Stimulated activated CD8-positive, alpha-beta memory T cell treated with anti-CD3 and anti-CD28 coated beads, Interleukin-7, amount 100 ng/mL, for 1 hour (primary cell): Measurements from ENCODE around the gene TUBB2B.
"Not testable (repeated sequence)": the region's sequence is repeated elsewhere in the genome, so short reads cannot be mapped to it uniquely, and the experiment has no call there.

Source experiments
- DNase-seq, 2 donors: peaks; one replicate each; pipeline ENCODE4 v3.0.0-alpha.2; 2020; ENCODE audit warnings: low read depth in 2 of 2

Gene TUBB2B

DNA sequence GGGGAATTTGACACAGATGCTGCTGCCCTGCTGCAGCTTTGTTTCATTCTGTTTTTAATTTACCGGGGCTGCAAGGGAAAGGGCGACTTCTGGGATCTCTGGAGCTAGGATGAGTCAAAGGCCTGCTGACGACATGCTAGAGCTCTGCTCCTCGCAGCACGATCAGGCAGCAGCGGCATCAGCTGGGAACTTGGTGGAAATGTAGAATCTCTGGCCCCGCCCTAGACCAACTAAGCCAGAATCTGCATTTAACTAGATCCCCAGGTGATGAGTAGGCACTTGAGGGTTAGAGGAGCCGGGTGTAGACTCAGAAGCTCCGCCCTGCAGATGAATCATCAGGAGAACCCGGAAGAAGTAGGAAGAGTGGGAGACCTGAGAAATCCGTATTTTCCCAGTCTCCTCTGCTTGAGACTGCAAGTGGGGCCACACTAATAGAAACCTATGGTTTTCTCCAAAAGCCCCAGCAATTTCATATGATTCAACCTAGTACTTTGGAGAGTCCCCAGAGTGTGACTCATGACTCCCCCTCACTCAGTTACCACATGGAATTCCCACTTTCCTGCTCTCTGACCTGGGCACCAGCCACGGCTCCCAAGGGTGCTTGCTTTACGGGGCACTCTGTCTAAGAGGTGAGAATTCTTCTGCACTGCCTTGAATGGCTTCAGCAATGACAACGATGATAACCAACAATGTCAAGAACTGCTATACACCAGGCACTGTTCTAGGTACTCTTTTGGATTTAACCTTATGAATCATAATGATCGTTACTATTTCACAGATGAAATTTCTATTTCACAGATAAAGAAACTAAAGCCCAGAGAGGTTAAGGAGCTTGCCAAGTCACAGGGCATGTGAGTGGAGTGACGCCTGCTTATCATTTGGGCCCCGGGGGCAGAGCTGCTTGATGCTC is 18.1 kb downstream of the TUBB2B start:
- DNase-seq: no peak

DNA sequence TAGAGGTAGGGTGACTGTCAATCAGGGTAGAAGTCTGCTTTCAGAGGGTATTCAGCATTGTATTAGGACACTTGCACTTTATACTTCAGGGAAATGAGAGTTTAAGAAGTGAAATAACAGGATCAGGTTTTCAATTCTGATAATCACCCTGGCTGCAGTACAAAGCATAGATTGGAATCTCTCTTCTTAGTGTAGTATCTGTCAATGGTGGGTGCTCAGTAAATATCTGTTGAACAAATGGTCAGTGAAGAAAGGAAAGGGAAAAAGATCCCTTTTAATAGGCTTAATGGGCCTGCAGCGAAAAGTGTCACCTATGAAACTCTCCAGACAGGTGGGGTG is 18.7 kb downstream of the TUBB2B start:
- no peak for DNase-seq

GRCh38 chr6:3208098-3208774 is 19.2 kb downstream of the TUBB2B start:
- no peak for DNase-seq

DNA sequence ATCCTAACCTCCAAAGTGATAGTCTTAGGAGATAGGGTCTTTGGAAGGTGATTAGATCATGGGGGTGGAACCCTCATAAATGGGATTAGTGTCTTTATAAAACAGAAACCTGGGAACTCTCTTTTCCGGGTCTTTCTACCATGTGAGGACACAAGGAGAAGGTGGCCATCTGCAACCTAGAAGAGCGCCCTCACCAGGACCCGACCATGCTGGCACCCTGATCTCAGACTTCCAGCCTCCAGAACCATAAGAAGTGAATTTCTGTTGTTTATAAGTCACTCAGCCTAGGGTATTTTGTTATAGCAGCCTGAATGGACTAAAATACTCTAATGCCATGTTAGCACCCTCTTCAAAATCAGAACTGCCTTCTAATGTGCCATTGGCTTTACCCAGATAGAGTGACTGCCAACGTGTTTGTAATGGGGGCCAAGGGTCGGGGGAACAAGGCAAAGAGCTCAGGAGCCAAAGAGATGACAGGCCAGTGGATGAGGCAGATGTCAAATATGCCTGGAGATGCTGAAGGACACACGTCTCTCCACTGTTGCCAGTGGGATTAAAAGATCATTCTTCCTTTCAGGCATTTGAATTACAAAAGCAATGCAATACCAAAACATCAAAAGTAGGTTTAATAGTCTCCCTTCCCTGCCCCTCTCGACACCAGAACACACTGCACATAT is 21.0 kb downstream of the TUBB2B start:
- DNase-seq: no peak

- DNase-seq: no peak
These were observed 21.5 kb downstream of the TUBB2B start for GRCh38 chr6:3205913-3206312.

DNA sequence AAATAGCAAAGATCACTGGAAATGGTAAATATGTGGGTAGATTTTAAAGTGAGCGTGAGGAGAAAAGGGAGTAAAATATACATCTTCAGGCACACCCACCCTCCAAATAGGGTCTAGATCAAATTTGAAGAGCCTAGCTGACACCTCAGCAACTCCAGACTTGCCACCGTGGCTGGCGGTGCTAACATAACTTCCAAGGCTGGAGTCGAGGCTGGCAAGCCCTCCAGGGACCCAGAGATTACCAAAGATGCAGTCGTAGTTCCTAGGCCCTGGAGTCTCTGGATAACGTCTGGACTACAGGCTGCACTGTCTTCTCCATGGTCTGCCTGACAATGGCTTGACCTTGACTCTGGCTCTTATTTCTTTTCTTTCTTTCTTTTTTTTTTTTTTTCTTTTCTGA is 22.5 kb downstream of the TUBB2B start:
- DNase-seq: no peak

- no peak for DNase-seq
These were observed 24.3 kb downstream of the TUBB2B start for GRCh38 chr6:3202999-3203696.

DNA sequence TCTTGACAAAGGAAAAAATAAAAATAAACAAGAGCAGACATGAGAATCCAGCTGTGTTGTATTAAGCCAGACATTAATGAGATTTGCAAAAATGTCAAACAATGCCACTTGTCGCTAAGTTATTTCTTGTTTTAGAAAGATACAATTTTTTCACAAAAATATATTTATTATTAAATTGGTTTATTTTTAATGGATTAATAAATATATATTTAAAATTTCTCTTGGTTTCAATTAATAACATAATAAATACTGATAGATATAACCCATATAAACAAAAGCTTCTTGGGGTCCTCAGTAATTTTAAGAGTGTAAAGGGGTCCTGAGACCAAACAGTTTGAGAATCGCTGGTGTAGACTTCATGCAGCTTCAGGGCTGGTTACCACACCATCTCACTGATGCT is 26.1 kb downstream of the TUBB2B start:
- no peak for DNase-seq

DNA sequence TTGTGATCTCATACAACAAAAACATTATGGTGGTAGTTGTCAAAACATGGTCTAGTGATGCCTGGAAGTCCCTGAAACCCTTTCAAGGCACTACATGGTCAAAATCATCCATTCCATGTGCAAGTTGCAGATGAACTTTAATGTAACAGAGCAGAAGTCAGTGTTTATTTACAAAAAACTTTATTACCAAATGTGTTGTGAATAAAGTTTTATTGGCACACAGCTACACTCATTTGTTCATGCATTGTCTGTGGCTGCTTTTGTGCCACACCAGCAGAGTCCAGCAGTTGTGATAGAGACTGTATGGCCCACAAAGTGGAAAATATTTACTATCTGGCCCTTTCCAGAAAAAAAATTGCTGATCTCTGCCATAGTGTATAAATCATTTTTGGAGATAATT is 26.8 kb downstream of the TUBB2B start:
- DNase-seq: no peak

DNA sequence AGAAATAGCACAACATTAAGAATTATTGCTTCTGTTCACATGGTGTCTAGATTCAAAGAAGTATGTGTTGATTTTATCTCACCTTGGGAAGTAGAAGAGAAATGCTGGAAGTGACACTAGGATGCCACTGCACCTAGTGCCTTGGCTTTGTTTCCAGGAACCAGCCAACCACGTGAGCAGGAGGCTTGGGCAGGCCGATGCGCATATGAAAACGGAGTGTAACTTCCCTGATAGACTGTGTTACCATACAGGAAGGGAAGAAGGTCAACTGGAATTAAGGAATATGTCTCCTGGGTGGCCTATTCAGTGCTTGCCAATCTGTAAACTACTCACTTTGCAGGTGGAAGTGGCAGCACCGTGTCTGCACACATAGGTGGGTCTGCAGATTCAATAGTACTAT is 28.1 kb downstream of the TUBB2B start:
- DNase-seq: no peak

DNA sequence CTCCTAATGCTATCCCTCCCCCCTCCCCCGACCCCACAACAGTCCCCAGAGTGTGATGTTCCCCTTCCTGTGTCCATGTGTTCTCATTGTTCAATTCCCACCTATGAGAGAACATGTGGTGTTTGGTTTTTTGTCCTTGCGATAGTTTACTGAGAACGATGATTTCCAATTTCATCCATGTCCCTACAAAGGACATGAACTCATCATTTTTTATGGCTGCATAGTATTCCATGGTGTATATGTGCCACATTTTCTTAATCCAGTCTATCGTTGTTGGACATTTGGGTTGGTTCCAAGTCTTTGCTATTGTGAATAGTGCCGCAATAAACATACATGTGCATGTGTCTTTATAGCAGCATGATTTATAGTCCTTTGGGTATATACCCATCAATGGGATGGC is 29.7 kb downstream of the TUBB2B start:
- not testable (repeated sequence) for DNase-seq

DNA sequence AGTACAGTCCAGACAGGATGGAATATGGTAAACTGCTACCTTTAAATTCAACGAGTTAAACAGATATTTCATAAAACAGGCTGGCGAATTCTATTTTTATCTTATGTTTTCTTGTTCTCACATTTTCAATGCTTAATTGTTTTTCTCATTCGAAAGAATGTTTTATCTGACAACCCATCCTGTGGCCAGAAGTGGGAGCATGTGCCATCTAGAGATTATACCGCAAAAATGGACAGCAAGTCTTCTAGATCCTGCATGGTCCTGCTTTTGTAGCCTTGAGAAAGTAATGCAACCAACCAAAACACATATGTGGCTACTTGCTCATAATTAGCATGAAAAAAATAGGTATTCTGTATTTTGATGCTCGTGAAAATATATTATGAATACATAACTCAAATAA is 30.7 kb downstream of the TUBB2B start:
- DNase-seq: no peak

DNA sequence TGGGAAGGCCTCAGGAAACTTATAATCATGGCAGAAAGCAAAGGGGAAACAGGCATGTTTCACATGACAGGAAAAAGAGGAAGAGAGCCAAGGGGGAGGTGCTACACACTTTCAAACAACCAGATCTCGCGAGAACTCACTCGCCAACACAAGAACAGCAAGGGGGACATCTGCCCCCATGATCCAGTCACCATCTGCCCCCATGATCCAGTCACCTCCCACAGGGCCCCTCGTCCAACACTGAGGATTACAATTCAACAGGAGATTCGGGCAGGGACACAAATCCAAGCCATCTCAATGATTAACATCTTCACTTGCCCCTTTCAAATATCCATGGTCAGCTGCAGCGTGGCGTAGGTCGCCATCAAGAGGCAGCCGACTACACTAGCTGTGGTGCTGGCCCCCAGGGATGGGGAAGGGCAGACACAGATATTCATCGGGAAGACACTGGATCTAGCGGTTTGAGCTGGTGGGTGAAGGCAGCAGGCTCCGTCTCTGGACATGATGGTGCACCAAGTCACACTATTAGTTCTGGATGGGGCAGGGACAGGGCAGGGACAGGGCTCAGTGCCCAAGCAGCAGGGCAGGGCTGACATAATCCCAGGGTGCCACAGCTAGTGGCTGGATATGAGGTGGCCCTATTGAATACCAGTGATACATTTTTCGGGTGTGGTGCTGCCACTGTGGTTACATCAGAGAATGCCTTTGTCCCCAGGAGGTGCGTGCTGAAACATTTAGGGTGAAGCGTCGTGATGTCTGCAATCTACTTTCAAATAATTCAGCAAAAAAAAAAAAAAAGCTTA is 31.6 kb downstream of the TUBB2B start:
- no peak for DNase-seq

- DNase-seq: no peak
These were observed 32.1 kb downstream of the TUBB2B start for GRCh38 chr6:3195420-3195694.

DNA sequence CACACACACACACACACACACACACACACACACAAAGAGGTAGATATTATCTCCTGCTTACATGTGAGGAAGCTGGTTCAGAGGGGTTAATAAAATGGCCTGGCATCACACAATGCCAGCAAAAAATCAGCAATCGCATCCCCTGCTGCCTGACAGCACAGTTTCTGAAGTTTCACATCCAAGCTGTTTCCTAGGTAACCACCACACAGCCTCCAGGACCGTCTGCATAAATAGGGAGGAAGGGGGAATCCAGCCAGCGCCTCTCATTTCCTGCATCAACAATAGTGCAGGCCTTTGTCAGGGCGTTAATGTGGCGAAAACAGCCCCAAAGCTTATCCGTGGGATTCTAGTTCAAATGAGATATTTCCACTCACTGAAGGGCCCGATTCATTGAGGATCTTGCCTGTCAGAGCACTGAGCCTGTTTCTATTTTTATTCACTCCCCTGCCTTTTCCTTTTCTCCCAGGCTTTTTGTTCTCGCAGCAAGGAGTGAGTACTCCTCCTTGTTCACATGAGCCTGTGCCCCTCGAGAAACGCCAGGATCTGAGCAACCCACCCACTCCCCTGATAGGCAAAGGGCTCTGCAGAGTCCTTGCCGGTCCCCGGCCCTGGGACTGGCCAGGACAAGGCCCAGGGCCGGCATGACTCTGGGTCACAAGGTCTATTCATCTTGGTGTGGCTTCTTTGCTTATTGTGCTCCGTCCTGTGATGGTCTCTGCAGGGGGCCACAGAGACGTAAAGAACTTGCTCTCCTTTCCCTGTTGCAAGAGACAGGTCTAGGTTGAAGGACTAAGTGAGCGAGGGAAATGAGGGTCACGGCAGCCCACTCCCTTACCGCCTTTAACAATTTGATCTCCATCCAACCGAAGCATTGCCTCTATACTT is 32.7 kb downstream of the TUBB2B start:
- DNase-seq: no peak

- no peak for DNase-seq
These were observed 34.2 kb downstream of the TUBB2B start for GRCh38 chr6:3193102-3193849.

DNA sequence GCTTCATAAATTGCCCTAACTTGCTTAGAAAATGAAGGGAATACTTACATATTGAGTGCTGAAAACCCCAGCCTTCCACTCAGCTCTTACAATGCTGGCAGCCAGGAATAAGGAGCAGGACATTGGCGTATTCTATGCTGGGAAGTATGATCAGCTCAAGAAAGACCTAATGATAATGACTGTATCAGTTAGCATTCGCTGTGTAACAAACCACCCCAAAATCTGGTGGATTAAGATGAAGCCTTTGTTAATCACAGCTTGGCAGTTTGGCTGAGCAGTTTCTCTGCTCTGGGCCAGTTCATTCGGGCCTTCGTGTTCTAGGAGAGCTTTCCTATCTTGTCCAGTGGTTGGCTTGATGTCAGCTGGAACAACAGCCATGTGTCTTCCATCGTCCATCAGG is 36.7 kb downstream of the TUBB2B start:
- no peak for DNase-seq

GRCh38 chr6:3190056-3190455 is 37.4 kb downstream of the TUBB2B start:
- no peak for DNase-seq

GRCh38 chr6:3189192-3189591 is 38.3 kb downstream of the TUBB2B start:
- DNase-seq: not testable (repeated sequence)

DNA sequence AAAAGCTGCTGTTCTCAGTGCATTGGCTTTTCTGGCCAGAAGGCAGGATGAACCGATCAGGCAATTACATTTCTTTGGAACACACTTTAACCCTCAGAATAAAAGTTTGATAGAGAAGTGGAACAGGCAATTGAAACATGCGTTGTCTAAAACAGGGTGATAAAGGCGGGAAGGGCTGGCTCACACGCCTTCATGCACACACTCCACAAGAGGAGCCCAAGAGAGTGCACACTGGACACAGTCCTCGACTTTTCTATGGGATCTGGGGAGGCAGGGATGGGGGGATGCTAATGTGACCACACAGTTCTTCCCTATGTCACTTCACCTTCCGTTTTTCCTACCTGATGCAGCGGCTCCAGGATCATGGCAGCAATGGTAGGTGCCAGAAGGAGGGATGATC is 39.2 kb downstream of the TUBB2B start:
- no peak for DNase-seq
